Fibroblast of lung (primary cell): ENCODE data around the gene DAPK1.

ENCODE experiments used
- CTCF ChIP-seq, 2 donors: IDR thresholded peaks in 1 of 2; conservative IDR thresholded peaks in 1 of 2; 1 replicate in 1 of 2; 2 replicates in 1 of 2; pipeline ENCODE4 v1.5.1; 2011 to 2012; ENCODE audit warnings: low read length in 2 of 2, control low read depth in 1 of 2, inconsistent platforms in 1 of 2, low read depth in 1 of 2, mild to moderate bottlenecking in 1 of 2
- EZH2 ChIP-seq: IDR thresholded peaks from 2 replicates; pipeline ENCODE4 v1.5.1; 2012; ENCODE audit warnings: low read length, control low read depth, mild to moderate bottlenecking; ENCODE audit errors: missing control alignments

DNA sequence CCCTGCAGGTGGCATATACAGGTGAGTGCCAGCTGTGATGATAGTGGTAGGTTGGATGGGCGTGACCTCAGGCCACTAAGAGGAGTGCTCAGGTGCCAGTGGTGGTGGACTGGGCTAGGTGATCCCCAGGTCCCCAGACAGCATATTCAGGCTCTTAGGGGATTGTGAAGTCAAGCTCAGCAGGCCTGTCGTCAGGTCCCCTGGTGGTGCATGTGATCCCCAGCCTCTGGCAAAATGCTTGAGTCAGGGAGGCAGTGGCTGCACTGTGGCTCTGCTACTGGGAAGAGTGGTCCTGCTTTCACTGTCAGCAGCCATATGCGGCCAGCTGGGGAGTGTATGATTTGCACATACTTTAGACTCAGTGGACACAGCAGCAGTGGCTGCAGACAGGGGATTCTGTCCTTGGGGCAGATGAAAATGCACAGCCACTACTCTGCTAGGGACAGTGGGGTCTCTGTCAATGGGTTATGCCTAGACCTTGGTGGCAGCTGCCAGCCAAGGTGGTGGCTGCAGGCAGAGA is 196.6 kb downstream of the DAPK1 start:
- TF ChIP-seq CTCF (conservative IDR thresholded peaks at IDR 0.05 in 1 of 2, IDR thresholded peaks at IDR 0.05 in 1 of 2; ENCODE audit: low read depth in 1 of 2, low read length in 2 of 2) = no peak
- no peak for TF ChIP-seq EZH2
